HG03520 (cell line): ENCODE measurements around the gene ANKFN1.
"Not testable (repeated sequence)": the region's sequence is repeated elsewhere in the genome, so short reads cannot be mapped to it uniquely, and the experiment has no call there.

Source experiments
- ATAC-seq: cut with Tn5 transposase; IDR thresholded peaks from one replicate; pipeline ENCODE4 v1.9.1; 2021; ENCODE audit warnings: mild to moderate bottlenecking, moderate library complexity; ENCODE audit not compliant: unreplicated experiment

ANKFN1 gene

GRCh38 chr17:56269556-56270389, 116.5 kb downstream of the ANKFN1 start:
- no peak for ATAC-seq

DNA sequence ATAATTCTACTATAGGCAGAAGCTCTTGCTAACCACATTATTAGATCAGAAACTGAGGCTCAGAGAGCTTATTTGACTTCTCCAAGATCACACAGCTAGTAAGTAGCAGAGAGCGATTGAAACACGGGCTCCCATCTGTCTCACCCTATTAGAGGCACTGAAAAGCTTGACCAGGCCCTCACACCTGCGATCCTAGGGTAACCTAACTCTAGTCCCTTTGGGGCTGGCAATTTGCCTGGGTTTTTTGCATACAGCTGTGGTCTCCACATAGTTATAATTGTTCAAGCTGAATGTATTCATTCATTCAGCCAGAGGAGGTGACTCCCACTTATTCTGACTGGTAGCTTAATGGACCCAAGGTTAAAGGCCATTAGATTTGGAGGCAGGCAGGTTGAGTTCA, 121.2 kb downstream of the ANKFN1 start:
- no peak for ATAC-seq

GRCh38 chr17:56284482-56284881, 131.2 kb downstream of the ANKFN1 start:
- ATAC-seq, result no peak

GRCh38 chr17:56288786-56289185, 135.5 kb downstream of the ANKFN1 start:
- not testable (repeated sequence) for ATAC-seq

DNA sequence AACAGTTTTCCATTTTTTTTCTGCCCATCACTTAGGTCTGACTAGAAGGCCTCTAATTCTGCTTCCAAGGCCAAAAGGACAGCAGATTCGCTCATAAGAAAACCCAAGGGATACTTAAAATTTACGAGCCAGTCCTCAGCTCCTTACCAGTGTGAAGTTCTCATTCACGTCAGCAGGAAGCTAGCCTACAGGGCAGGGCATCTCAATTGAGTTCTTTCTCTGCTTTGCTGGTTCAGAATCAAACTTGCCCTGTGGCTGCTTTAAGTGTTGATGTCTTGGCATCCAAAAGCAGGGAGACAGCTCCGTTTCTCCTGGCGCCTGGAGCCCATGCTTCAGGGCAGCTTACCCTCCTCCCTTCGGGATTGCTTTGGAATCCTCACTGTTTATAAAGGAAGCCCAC, 136.0 kb downstream of the ANKFN1 start:
- no peak for ATAC-seq

- no peak for ATAC-seq
These were observed 137.0 kb downstream of the ANKFN1 start for GRCh38 chr17:56290101-56290801.

GRCh38 chr17:56290802-56291118, 137.5 kb downstream of the ANKFN1 start:
- ATAC-seq, result no peak

DNA sequence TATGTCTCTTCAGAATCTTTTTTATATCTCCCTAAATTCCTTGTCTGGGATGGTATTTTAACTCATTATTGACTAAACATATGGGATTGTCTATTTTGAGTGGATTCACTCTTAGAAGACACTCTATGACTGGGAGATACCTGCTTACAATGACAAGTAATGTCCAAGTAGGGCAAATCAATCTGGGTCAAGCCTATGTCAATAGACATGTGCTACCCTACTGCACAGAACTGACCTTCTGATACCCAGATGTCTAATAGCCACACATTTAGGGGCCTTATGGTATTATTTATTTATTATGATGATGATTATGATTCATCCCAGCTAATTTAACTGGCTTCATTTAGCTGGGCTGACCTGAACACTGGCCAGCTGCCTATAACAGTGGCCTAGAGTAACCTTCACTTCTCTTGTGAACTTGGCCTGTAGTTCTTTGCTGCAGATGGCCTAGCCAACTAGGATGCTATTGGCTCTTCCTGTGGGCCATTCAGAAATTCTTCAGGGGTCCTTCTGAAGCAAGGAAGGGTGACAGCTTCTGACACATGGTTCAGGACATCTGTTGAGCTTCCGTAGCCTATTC, 138.0 kb downstream of the ANKFN1 start:
- ATAC-seq, result no peak

GRCh38 chr17:56292010-56292409, 138.7 kb downstream of the ANKFN1 start:
- no peak for ATAC-seq

DNA sequence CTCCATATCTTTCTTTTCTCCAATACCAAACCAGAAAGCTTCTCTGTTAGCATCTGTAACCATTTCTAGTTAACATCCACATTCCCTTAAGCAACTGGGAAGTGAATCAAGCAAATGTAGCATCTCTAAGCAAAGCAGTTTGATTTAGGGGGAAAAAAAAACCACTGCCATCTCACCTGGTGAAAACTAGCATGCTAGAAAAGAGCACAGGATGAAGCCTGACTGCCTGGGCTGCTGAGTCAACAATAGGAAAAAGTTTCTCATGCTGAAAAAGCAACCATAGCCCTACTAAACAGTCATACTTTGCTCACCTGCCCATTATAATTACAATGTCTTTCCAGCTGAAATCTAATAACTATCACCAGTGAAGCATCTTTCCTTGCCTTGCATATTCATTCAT, 139.3 kb downstream of the ANKFN1 start:
- ATAC-seq, result no peak

- no peak for ATAC-seq
These were observed 143.9 kb downstream of the ANKFN1 start for GRCh38 chr17:56297184-56297583.

- no peak for ATAC-seq
These were observed 145.6 kb downstream of the ANKFN1 start for GRCh38 chr17:56298846-56299245.

GRCh38 chr17:56300144-56300543, 146.9 kb downstream of the ANKFN1 start:
- ATAC-seq, result no peak

GRCh38 chr17:56305007-56305406, 151.7 kb downstream of the ANKFN1 start:
- no peak for ATAC-seq

DNA sequence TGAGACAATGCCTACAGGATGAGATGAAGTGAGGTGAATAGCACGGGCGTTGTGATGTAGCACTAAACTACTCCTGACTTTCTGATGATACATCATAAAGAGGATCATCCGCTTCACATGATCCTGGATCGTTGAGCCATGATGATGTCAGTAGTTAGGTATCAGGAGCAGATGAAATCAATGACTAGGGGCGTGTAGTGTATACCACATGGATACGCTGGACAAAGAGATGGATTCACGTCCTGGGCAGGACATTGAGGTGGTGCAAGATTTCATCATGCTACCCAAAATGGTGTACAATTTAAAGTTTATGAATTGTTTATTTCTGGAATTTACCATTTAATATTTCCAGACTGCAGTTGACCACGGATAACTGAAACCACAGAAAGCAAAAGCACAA, 156.6 kb downstream of the ANKFN1 start:
- no peak for ATAC-seq

GRCh38 chr17:56310782-56311181, 157.5 kb downstream of the ANKFN1 start:
- no peak for ATAC-seq

DNA sequence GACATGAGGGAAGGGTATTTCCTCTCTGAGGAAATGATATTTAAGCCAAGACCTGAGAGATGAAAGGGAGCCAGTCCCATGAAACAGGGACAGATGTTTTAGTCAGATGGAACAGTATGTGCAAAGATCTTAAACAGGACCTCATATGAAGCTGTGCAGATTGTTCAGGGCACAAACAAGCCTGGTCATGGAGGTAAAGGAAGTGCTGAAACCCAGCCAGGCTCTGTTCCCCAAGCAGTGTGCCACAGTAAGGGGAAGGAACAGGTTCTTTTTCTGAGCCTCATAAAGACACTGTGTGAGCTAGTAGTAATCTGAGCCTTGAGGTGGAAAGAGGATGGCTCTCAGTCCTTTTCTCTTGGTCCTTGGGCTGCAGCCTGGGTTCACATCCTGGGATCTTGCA, 159.9 kb downstream of the ANKFN1 start:
- ATAC-seq, result no peak

- no peak for ATAC-seq
These were observed 160.8 kb downstream of the ANKFN1 start for GRCh38 chr17:56314026-56314425.

GRCh38 chr17:56314984-56315602, 161.8 kb downstream of the ANKFN1 start:
- no peak for ATAC-seq

DNA sequence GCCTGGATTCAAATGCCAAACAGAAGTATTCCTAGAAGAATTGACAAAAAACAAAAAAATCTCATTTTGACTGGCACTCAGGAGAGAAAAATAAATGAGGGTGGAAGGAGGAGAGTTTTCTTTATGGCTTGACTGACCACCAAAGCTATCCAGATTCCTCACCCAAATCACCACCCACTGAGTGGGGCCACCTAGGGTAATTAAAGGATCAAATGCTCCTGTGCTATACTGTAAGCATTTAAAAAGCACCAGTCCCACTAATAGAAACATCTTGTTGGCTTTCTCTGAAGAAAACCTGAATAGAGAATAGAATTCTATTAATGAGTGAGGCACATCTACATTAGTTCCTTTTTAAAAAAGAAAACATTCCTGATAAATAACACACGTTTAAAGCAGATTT, 163.3 kb downstream of the ANKFN1 start:
- ATAC-seq, result no peak

DNA sequence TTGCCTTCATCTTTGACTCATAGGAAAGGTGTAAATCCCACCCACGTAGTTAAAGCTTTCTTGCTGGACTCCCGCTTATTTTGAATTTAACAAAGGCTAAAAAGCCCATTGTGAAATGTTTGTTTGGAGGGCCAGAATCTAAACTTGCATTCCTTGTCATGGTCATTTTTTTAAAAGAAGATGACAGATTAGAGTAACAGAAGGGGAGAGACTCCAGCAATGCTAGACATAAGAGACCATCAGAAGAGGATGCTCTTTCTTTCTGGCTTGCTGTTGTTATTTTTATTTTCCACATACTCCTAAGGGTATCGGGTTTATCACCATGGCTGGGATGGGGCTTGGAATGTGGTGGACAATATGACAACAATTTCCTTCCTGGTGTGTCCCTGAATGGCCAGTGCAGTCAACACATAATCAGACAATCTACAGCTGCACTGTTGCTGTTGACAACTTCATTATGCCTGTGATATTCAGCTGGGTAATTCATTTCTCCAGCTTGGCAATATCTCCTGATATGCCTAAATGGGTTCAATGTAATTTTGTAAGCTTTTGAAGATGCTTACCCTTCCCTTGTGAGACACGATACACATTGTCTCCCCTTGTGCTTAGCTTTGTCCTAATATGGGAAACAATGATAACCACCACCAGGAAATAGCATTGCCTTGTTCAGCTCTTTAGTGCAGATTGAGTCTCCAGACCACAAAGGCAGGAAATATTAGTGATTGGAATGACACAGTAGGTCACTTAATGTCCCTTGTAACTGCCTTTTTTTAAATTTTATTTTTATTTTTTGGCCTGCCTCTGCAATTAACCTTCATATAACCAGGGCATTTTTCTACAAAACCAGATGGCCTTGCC, 164.3 kb downstream of the ANKFN1 start:
- no peak for ATAC-seq
